Muscle of arm (tissue), 12 donors: Measurements from ENCODE around the gene DQX1. TPM values are rescaled to one million over a fixed set of nuclear protein-coding genes. Genes with fewer than 3 reads are reported as not detected.

Experiments used
- DNase-seq: peaks from one replicate; pipeline ENCODE4 v3.0.0-alpha.2; 2013
- polyA plus RNA-seq, 12 donors: library from polyadenylated mRNA; unstranded; fragments of 120-200 nt; gene quantifications; one replicate each; pipeline ENCODE4 v1.2.1, GENCODE V29; 2013; ENCODE audit not compliant: insufficient read length in 12 of 12

DQX1 gene
- polyA plus RNA-seq, 12 donors, result 0.08 to 15.4 (median 1.0) TPM; not detected in 5

GRCh38 chr2:74512744-74513604 is 13.1 kb downstream of the DQX1 start:
- DNase-seq, result no peak

GRCh38 chr2:74511104-74511989 is 14.7 kb downstream of the DQX1 start:
- DNase-seq, result no peak

GRCh38 chr2:74510272-74510671 is 15.8 kb downstream of the DQX1 start:
- DNase-seq, result no peak

- no peak for DNase-seq
Observed at GRCh38 chr2:74507926-74508520, 18.0 kb downstream of the DQX1 start.

- DNase-seq, result peak; percentile 99
Observed at GRCh38 chr2:74507145-74507925, 18.7 kb downstream of the DQX1 start, which contains the start of gene PCGF1. Gene PCGF1, minus strand, starts transcription at chr2:74507695. Its CDS starts 27 bp downstream, at chr2:74507668.

GRCh38 chr2:74505448-74506246 is 20.4 kb downstream of the DQX1 start:
- DNase-seq, result no peak

- no peak for DNase-seq
Observed at GRCh38 chr2:74504591-74504990, 21.4 kb downstream of the DQX1 start.

GRCh38 chr2:74503506-74504475 is 22.2 kb downstream of the DQX1 start:
- DNase-seq, result no peak

- peak; percentile 67 for DNase-seq
Observed at GRCh38 chr2:74502720-74503505, 23.1 kb downstream of the DQX1 start.

- no peak for DNase-seq
Observed at GRCh38 chr2:74502147-74502719, 23.8 kb downstream of the DQX1 start.

- no peak for DNase-seq
Observed at GRCh38 chr2:74501335-74502071, 24.5 kb downstream of the DQX1 start.

- DNase-seq, result no peak
Observed at GRCh38 chr2:74500578-74500946, 25.5 kb downstream of the DQX1 start.

- DNase-seq, result no peak
Observed at GRCh38 chr2:74499940-74500577, 26.0 kb downstream of the DQX1 start.

GRCh38 chr2:74499267-74499939 is 26.6 kb downstream of the DQX1 start, which contains the start of gene LBX2:
Gene LBX2, minus strand, starts transcription at chr2:74499603. Its CDS starts 66 bp downstream, at chr2:74499537.
- no peak for DNase-seq

- no peak for DNase-seq
Observed at GRCh38 chr2:74498500-74499266, 27.3 kb downstream of the DQX1 start.
